Measurements from ENCODE around the gene PADI6. TPM values are rescaled to one million over a fixed set of nuclear protein-coding genes. Genes with fewer than 3 reads are reported as not detected.
A peak's percentile ranks its signal among the peaks of the same experiment; 100 is the strongest.

Gene PADI6
- total and polyA plus RNA-seq, 9 of the 15 experiments (the other 6 are each of a cell fraction or from before 2014, with no cell fraction given): not detected

DNA sequence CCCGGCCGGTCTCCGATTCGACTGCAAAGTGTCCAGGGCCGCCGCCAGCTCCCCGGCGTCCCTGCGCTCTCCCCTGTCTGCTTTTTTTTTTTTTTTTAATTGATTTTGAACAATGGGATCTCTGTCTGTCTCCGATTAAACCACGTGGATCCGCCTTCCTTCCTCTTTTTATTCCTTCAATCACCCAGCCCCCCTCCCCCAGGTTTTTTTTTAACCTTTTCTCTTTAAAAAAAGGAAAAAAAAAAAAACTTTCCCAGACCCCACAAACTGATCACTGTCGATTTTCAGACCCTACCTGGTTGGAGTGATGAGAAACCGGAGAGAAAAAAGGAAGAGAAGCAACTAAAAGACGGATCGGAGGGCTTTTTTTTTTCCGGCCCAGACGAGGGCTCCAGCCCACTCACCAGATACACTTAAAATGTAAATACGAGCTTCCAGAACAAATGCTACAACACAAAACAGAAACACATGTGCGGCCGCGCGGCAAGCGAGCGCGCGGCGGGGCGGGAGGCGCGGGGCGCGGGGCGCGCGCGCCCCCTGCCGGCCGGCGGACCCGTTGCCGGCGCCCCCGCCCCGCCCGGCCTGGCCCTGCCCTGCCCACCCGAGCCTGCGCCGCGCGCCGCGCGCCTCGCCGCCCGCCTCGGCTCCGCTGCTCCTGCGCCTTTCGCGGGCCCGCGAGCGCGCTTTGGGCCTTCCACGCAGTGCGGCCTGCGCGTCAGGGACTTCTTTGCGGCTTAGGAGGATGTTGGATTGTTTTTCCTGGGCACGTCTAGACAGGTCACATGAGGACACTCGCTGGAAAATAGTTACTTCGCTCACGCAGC is 67.5 kb downstream of the PADI6 start, which contains the start of gene RCC2 (continued):
- TF ChIP-seq, protein P1, sequence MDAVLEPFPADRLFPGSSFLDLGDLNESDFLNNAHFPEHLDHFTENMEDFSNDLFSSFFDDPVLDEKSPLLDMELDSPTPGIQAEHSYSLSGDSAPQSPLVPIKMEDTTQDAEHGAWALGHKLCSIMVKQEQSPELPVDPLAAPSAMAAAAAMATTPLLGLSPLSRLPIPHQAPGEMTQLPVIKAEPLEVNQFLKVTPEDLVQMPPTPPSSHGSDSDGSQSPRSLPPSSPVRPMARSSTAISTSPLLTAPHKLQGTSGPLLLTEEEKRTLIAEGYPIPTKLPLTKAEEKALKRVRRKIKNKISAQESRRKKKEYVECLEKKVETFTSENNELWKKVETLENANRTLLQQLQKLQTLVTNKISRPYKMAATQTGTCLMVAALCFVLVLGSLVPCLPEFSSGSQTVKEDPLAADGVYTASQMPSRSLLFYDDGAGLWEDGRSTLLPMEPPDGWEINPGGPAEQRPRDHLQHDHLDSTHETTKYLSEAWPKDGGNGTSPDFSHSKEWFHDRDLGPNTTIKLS (IDR thresholded peaks at IDR 0.05; ENCODE audit: borderline replicate concordance, low read depth): no peak
- TF ChIP-seq NR2C2 (CRISPR knock-in tag; IDR thresholded peaks at IDR 0.05) (no peak), NR2C2 (tag; IDR thresholded peaks at IDR 0.05) (no peak), RBM22 (IDR thresholded peaks at IDR 0.05; ENCODE audit: low read depth, low read length, poor library complexity, severe bottlenecking) (peak; percentile 21), HOXB6 (CRISPR knock-in tag; IDR thresholded peaks at IDR 0.05; ENCODE audit: borderline replicate concordance) (no peak), NFATC3 (IDR thresholded peaks at IDR 0.05) (no peak), NCOA2 (IDR thresholded peaks at IDR 0.05; ENCODE audit: partially characterized antibody in 2 of 2) (no peak), BHLHE40 (IDR thresholded peaks at IDR 0.05; ENCODE audit: low read length) (0 out of 2 replicates have a peak, but pooled peaks have one; percentile 19), GATAD2B (IDR thresholded peaks at IDR 0.05; ENCODE audit: borderline replicate concordance) (peak; percentile 91), TBP (optimal IDR thresholded peaks at IDR 0.05; ENCODE audit: low read depth, low read length) (peak; percentile 76), ZNF79 (CRISPR knock-in tag; IDR thresholded peaks at IDR 0.05; ENCODE audit: low read depth) (no peak), BRD4 (IDR thresholded peaks at IDR 0.05) (0 out of 2 replicates have a peak, but pooled peaks have one; percentile 5), ZFX (CRISPR knock-in tag; IDR thresholded peaks at IDR 0.05) (peak; percentile 87)
- TF ChIP-seq, protein P2, sequence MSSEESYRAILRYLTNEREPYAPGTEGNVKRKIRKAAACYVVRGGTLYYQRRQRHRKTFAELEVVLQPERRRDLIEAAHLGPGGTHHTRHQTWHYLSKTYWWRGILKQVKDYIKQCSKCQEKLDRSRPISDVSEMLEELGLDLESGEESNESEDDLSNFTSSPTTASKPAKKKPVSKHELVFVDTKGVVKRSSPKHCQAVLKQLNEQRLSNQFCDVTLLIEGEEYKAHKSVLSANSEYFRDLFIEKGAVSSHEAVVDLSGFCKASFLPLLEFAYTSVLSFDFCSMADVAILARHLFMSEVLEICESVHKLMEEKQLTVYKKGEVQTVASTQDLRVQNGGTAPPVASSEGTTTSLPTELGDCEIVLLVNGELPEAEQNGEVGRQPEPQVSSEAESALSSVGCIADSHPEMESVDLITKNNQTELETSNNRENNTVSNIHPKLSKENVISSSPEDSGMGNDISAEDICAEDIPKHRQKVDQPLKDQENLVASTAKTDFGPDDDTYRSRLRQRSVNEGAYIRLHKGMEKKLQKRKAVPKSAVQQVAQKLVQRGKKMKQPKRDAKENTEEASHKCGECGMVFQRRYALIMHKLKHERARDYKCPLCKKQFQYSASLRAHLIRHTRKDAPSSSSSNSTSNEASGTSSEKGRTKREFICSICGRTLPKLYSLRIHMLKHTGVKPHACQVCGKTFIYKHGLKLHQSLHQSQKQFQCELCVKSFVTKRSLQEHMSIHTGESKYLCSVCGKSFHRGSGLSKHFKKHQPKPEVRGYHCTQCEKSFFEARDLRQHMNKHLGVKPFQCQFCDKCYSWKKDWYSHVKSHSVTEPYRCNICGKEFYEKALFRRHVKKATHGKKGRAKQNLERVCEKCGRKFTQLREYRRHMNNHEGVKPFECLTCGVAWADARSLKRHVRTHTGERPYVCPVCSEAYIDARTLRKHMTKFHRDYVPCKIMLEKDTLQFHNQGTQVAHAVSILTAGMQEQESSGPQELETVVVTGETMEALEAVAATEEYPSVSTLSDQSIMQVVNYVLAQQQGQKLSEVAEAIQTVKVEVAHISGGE (CRISPR knock-in tag; IDR thresholded peaks at IDR 0.05): peak in 1 of 3 experiments; percentile 63; a peak in 1 of 6 replicates
- TF ChIP-seq, protein P3, sequence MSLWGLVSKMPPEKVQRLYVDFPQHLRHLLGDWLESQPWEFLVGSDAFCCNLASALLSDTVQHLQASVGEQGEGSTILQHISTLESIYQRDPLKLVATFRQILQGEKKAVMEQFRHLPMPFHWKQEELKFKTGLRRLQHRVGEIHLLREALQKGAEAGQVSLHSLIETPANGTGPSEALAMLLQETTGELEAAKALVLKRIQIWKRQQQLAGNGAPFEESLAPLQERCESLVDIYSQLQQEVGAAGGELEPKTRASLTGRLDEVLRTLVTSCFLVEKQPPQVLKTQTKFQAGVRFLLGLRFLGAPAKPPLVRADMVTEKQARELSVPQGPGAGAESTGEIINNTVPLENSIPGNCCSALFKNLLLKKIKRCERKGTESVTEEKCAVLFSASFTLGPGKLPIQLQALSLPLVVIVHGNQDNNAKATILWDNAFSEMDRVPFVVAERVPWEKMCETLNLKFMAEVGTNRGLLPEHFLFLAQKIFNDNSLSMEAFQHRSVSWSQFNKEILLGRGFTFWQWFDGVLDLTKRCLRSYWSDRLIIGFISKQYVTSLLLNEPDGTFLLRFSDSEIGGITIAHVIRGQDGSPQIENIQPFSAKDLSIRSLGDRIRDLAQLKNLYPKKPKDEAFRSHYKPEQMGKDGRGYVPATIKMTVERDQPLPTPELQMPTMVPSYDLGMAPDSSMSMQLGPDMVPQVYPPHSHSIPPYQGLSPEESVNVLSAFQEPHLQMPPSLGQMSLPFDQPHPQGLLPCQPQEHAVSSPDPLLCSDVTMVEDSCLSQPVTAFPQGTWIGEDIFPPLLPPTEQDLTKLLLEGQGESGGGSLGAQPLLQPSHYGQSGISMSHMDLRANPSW (CRISPR knock-in tag; IDR thresholded peaks at IDR 0.05): no peak
- TF ChIP-seq, protein P4, sequence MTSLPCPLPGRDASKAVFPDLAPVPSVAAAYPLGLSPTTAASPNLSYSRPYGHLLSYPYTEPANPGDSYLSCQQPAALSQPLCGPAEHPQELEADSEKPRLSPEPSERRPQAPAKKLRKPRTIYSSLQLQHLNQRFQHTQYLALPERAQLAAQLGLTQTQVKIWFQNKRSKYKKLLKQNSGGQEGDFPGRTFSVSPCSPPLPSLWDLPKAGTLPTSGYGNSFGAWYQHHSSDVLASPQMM (CRISPR knock-in tag; IDR thresholded peaks at IDR 0.05): no peak
- TF ChIP-seq, protein P5, sequence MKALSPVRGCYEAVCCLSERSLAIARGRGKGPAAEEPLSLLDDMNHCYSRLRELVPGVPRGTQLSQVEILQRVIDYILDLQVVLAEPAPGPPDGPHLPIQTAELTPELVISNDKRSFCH (CRISPR knock-in tag; IDR thresholded peaks at IDR 0.05): no peak
- TF ChIP-seq, protein P5 (tag; IDR thresholded peaks at IDR 0.05): no peak
